HG02885 (cell line): ENCODE measurements around the gene AGPAT1.
"Not testable (repeated sequence)": the region's sequence is repeated elsewhere in the genome, so short reads cannot be mapped to it uniquely, and the experiment has no call there.

Source experiments
- ATAC-seq: cut with Tn5 transposase; IDR thresholded peaks from one replicate; pipeline ENCODE4 v1.9.1; 2021; ENCODE audit warnings: mild to moderate bottlenecking; ENCODE audit not compliant: unreplicated experiment, poor library complexity

Gene AGPAT1

GRCh38 chr6:32175711-32176475 lies at the start of gene AGPAT1:
TSS of gene AGPAT1 (minus strand) at chr6:32176084. CDS start at chr6:32171496, 4,588 bp downstream.
- peak; percentile 50 for ATAC-seq

GRCh38 chr6:32224696-32225095 lies 48.8 kb upstream of the AGPAT1 start:
- no peak for ATAC-seq

- no peak for ATAC-seq
Observed at GRCh38 chr6:32223258-32224235, 47.7 kb upstream of the AGPAT1 start, which contains the start of gene NOTCH4. TSS of gene NOTCH4 (minus strand) at chr6:32224067. CDS start at chr6:32223928, 139 bp downstream.

- no peak for ATAC-seq
Observed at GRCh38 chr6:32222333-32223230, 46.7 kb upstream of the AGPAT1 start.

- no peak for ATAC-seq
Observed at GRCh38 chr6:32220021-32220420, 44.1 kb upstream of the AGPAT1 start.

- ATAC-seq: no peak
Observed at GRCh38 chr6:32218167-32218566, 42.3 kb upstream of the AGPAT1 start.

GRCh38 chr6:32216998-32217397 lies 41.1 kb upstream of the AGPAT1 start:
- ATAC-seq: no peak

- no peak for ATAC-seq
Observed at GRCh38 chr6:32216285-32216684, 40.4 kb upstream of the AGPAT1 start.

GRCh38 chr6:32215617-32216016 lies 39.7 kb upstream of the AGPAT1 start:
- no peak for ATAC-seq

- ATAC-seq: no peak
Observed at GRCh38 chr6:32214126-32214525, 38.2 kb upstream of the AGPAT1 start.

- ATAC-seq: no peak
Observed at GRCh38 chr6:32213649-32214048, 37.8 kb upstream of the AGPAT1 start.

- no peak for ATAC-seq
Observed at GRCh38 chr6:32212076-32212760, 36.3 kb upstream of the AGPAT1 start.

GRCh38 chr6:32211432-32211831 lies 35.5 kb upstream of the AGPAT1 start:
- not testable (repeated sequence) for ATAC-seq

GRCh38 chr6:32210191-32210601 lies 34.3 kb upstream of the AGPAT1 start:
- no peak for ATAC-seq

GRCh38 chr6:32208996-32209395 lies 33.1 kb upstream of the AGPAT1 start:
- no peak for ATAC-seq

GRCh38 chr6:32204268-32204715 lies 28.4 kb upstream of the AGPAT1 start:
- no peak for ATAC-seq

GRCh38 chr6:32203426-32204267 lies 27.8 kb upstream of the AGPAT1 start:
- no peak for ATAC-seq

- ATAC-seq: no peak
Observed at GRCh38 chr6:32202186-32202585, 26.3 kb upstream of the AGPAT1 start.
